Vagina (tissue), 2 donors: Measurements from ENCODE around the gene TMIGD3.

Experiments
- CTCF ChIP-seq, 3 experiments: fragments of 450-650 bp in 2 of 3; fragments of 200-600 bp in 1 of 3; sonication (generic) in 1 of 3; IDR thresholded peaks; one replicate each; pipeline ENCODE4 v1.5.1; 2017 to 2019; ENCODE audit warnings: antibody characterized with exemption in 3 of 3, mild to moderate bottlenecking in 2 of 3, moderate library complexity in 2 of 3
- POLR2AphosphoS5 ChIP-seq, 2 donors: sonication (generic); formaldehyde crosslinking; IDR thresholded peaks; one replicate each; pipeline ENCODE4 v1.9.0; 2017; ENCODE audit warnings: antibody characterized with exemption in 2 of 2, mild to moderate bottlenecking in 2 of 2, low read depth in 1 of 2; ENCODE audit not compliant: insufficient read depth in 1 of 2

- TF ChIP-seq CTCF (IDR thresholded peaks at IDR 0.05) = no peak
- TF ChIP-seq POLR2AphosphoS5 (IDR thresholded peaks at IDR 0.05; ENCODE audit: insufficient read depth in 1 of 2, low read depth in 1 of 2) = no peak
Observed at GRCh38 chr1:111487133-111487532, 16.3 kb downstream of the TMIGD3 start.
